ENCODE data around the gene MPZL2.

- TF ChIP-seq YY1 (IDR thresholded peaks at IDR 0.05; ENCODE audit: insufficient read depth, insufficient read length) (no peak), ZNF274 (IDR thresholded peaks at IDR 0.05; ENCODE audit: low read depth, low read length) (no peak)
Measured at GRCh38 chr11:118243161-118243560, 20.9 kb downstream of the MPZL2 start.
